C1 segment of cervical spinal cord (tissue), 14 donors: ENCODE results near the gene KANTR.
A peak's percentile ranks its signal among the peaks of the same experiment; 100 is the strongest.

Experiments used
- DNase-seq, 14 donors: peaks; one replicate each; lab custom pipeline; 2025; lab: John Stamatoyannopoulos, UW

Gene KANTR, protein sequence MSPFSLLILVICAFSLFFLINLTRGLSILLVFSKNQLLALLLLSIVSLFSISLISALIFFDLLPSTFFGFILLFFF

DNA sequence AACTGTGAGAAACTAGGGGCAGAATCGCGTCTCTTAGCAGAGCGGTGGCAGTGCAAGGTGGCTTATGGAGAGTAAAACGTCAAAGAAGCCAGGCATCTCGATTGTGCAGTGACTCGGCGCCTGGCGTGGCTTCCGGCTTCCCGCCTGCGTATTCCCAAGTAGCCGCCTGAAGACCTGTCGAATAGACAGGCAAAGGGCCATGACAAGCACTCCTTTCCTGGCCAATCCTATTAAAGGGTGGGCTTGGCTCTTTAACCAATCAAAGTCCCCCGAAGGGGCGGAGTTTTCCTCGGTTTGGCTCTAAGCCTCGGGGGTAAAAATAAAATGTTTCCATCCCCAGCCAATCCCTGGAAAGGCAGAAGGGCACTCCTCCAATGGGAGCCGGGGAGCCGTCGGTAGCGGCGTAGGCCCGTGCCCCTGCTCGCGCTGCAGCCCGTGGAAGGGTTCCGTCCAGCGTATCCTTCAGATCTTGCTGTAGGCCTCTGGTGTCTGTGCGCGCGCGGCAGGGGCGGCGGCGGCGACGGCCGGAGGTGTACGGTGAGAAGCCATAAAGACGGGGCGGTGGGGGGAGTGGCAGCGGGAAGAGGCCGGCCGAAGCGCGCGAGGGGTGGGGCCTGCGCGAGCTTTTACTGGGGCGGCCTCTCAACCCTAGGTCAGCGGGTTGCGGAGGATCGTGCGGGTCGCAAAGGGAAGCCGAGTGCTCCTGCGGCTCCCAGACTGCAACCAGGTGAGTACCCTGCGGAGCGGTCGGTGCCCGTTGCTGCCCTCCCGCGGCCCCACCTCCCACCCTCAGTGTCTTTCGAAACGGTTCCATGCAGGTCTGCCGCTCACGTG, at the start of gene KANTR:
Gene KANTR, plus strand, starts transcription at position 395 of the 834 bp plus-strand sequence. CDS start 30,131 bp downstream, outside the sequence.
- peak in 13 of 14 donors; percentile 21 to 94 (median 77) for DNase-seq

DNA sequence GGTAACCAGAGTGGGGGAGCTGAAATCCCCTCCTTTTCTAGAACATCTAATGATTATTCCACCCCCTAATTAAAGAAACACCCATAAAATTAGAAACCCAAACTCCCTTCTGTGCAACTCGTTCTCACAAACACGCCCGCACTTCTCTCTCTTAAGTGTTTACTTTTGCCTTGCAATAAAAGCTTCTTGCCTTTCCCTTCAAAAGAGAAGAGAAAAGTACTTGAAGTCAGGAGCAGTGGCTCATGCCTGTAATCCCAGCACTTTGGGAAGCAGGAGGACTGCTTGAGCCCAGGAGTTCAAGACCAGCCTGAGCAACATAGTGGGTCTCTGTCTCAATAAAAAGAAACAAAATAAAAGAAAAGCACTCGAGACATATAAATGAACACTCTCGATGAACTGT, 48.9 kb upstream of the KANTR start:
- no peak for DNase-seq

GRCh38 chrX:53047228-53047627, 46.7 kb upstream of the KANTR start:
- no peak for DNase-seq

DNA sequence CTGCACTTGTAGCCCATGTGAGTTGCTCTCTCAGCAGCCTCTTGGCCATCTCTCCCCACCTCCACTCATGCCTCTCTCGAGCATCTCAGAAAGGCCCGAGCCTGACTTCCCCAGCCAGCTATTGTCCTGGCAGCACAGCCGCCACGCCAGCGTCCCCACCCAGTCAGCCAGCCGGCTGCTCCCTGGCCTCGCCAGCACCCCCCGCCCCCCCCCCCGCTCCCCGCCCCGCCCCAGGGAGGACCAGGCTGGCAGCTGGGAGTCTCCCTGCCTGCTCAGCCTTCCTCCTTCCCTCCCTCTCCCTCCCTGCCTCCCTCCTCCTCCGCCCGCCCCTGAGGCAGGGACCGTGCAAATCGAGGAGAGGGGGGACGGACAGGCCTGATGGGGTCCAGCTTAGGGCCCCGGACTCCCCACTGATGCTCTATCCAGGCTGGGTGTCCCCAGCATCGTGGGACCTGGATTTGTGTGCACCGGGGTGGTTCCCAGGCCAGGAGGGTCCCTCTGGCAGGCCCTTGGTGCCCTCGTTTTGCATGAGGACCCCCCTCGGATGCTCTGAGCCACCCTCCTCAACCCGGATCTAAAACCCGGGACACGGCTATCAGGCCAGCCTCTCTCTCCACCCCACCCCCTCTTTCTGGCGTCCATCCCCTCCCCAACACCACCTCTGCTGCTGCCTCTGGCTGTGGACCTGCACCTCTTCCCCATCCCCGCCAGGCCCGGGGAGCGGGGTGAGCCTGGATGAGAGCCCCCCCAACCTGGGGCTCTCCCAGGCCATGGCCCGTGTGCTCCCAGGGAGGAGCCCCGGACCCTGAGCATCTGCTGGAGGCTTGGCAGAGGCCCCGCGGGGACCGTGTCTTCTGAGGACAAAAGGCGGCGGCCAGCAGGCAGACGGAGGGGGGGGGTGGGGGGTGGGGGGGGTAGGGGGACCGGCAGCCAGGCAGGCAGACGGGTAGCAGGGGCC, 45.5 kb upstream of the KANTR start, which contains the start of gene GPR173:
Gene GPR173, plus strand, starts transcription at position 621 of the 958 bp plus-strand sequence. CDS start 27,833 bp downstream, outside the sequence.
- peak in 13 of 14 donors; percentile 3 to 86 (median 70) for DNase-seq

DNA sequence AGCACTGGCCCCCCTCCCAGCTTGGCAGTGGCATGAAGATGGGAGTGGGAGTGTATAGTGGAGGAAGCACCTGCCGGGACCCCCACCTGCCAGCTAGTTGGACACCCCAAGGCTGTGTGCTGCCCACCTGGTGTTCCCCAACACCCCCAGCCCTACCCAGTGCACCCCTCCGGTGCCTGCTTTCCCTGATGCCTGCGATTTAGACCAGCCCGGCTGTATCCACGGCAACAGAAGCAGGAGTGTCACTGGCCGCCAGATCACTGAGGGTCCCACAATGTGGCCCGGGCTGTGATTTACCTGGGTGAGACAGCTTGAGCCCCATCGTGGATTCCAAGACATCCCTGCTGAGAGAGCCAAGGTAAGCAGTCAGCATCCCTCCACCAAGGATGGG, 44.8 kb upstream of the KANTR start:
- no peak for DNase-seq

GRCh38 chrX:53050841-53051240, 43.1 kb upstream of the KANTR start:
- DNase-seq, result no peak

- DNase-seq, result no peak
These were observed 38.6 kb upstream of the KANTR start for GRCh38 chrX:53055244-53055849.

GRCh38 chrX:53056292-53056691, 37.6 kb upstream of the KANTR start:
- no peak for DNase-seq

- DNase-seq, result no peak
These were observed 28.8 kb upstream of the KANTR start for GRCh38 chrX:53065104-53065503.

DNA sequence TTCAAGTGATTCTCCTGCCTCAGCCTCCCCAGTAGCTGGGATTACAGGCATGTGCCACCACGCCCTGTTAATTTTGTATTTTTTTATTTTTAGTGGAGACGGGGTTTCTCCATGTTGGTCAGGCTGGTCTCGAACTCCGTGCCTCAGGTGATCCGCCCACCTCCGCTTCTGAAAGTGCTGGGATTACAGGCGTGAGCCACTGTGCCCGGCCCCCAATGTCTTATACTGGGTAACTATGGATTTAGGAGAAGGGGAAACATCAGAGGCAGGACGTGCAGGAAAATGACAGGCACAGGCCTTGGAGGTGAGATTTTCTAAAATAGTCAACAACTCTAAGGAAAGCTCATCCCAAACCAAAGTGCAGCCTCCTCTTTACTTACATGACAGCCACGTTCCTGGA, 22.9 kb upstream of the KANTR start:
- no peak for DNase-seq

DNA sequence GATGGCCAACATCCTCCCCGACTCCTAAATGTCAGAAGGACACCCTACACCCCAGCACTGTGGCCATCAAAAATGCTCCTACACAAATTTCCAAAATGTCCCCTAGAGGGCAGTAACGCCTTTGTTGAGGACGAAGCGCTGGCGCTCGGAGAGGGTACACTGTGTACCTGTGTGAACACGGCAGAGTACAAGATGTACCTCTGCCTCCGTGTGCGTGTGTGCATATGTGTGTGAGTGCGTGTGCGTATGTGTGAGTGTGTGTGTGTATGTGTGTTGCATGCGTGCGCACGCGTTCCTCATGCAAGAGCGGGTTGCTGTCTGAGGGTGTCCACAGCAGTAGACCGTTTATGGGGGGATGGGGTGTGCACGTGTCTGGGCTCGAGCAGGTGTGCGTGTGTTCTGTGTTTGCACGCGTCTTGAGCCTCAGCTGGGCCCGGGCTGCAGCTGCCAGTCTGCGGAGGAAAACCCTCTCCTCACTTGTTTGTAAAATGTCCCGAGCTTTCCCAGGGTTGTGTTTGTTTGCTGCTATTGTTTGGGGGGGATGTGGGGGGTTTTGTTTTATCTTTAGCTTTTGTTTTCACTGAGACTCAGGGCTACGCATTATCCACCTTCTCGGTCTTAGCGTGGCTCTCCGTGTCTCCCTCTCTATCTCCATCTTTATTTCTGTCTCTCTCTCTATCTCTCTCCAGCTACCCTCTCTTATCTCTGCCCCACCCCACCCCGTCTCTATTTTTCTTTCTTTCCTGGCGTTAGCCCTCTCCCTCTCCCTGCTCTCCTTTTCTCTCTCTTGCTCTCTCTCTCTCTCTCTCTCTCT, 22.1 kb upstream of the KANTR start:
- peak in 9 of 14 donors; percentile 3 to 72 (median 22) for DNase-seq

DNA sequence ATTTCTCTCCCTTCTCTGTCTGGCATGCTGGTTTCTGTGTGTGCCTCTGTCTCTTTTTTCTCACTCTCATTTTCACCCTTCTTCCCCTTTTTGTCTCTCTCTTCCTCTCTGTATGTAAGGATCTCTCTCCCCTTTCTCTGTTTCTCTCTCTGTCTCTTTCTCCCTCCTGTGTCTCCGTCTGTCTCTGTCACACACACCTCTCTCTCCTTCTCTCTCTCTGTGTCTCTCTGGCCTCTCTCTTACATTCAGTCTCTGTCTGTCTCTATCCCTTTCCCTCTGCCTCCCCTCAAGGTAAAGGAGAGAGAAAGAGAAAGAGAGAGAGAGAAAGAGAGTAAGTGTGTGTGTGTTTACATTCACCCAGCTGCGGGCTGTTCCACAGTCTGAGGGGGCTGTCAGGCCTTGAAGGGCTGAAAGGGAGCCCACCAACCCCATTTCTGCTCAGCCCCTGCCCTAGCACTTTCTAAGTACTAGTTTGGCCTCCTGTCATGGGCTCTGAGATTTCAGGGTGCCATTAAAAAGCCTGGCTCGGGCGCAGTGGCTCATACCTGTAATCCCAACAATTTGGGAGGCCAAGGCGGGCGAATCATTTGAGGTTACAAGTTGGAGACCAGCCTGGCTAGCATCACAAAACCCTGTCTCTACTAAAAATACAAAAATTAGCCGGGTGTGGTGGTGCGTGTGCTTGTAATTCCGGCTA, 21.4 kb upstream of the KANTR start:
- DNase-seq, result no peak

GRCh38 chrX:53073115-53073586, 20.8 kb upstream of the KANTR start:
- peak in 1 of 14 donors; percentile 61 for DNase-seq

GRCh38 chrX:53075011-53075410, 18.9 kb upstream of the KANTR start:
- DNase-seq, result no peak

DNA sequence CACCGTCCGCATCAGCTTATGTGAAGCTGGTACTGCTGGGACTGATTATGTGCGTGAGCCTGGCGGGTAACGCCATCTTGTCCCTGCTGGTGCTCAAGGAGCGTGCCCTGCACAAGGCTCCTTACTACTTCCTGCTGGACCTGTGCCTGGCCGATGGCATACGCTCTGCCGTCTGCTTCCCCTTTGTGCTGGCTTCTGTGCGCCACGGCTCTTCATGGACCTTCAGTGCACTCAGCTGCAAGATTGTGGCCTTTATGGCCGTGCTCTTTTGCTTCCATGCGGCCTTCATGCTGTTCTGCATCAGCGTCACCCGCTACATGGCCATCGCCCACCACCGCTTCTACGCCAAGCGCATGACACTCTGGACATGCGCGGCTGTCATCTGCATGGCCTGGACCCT, 17.3 kb upstream of the KANTR start:
- DNase-seq, result no peak

DNA sequence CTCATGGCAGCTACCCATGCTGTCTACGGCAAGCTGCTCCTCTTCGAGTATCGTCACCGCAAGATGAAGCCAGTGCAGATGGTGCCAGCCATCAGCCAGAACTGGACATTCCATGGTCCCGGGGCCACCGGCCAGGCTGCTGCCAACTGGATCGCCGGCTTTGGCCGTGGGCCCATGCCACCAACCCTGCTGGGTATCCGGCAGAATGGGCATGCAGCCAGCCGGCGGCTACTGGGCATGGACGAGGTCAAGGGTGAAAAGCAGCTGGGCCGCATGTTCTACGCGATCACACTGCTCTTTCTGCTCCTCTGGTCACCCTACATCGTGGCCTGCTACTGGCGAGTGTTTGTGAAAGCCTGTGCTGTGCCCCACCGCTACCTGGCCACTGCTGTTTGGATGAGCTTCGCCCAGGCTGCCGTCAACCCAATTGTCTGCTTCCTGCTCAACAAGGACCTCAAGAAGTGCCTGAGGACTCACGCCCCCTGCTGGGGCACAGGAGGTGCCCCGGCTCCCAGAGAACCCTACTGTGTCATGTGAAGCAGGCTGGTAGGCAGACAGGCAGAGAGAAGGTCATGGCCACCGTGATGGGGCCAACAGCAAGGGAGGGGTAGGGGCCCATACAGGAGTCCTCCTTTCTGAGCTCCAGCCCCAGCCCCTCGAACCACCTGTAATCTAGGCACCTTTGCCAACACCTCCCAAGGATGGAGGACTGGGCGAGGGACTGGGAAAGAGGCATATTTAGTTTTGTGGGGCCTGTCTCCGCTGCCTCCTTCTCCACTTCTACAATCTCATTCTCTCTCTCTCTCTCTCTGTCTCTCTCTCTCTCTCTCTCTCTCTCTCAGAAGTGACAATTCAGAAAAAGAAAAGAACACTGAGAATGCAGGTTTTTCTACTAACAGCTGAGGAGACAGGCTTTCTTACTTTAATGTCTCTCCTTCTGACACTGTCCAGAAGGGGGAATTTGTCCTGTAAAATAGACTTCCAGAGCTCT, 16.4 kb upstream of the KANTR start:
- DNase-seq, result no peak

DNA sequence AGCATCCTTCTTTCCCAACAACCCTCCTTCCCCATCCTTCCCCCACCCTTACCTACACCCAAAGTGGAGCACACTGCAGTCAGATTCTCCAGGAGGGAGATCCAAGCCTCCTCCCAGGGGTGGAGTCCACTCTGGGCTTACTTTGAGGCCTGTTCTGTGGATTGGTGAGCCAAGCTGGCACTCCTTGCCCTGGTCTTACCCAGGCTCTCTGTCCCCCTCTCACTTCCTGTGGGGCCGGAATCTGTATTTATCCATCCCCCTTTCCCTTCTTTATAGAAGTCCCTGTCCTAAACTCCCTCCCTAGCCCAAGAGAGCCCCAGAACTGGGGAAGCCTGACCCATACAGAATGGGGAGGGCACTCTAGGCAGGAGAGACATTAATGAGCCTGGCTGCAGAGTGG, 15.0 kb upstream of the KANTR start:
- DNase-seq, result no peak
